CD4-positive, alpha-beta memory T cell (primary cell): Measurements from ENCODE around the gene LAYN. TPM values are rescaled to one million over a fixed set of nuclear protein-coding genes. Genes with fewer than 3 reads are reported as not detected.

Source experiments
- CTCF ChIA-PET: fragments of 350-600 bp; sonication (Branson Sonifier 250); formaldehyde crosslinking; loops from one replicate; lab custom pipeline; 2021; ENCODE audit warnings: inconsistent platforms; ENCODE audit not compliant: partially characterized antibody; lab: Charles Lee
- POLR2A ChIA-PET: fragments of 350-600 bp; sonication (Branson Sonifier 250); formaldehyde crosslinking; loops from one replicate; lab custom pipeline; 2021; ENCODE audit not compliant: partially characterized antibody; lab: Charles Lee
- DNase-seq, 5 donors: peaks; one replicate each; pipeline versions ENCODE4 v3.0.0 to v3.0.0-alpha.2; 2020 to 2022; ENCODE audit warnings: mixed read lengths in 1 of 5
- H3K27ac ChIP-seq: one replicate; pipeline ENCODE4 v1.7.0; 2013; ENCODE audit warnings: low read depth, low read length
- H3K27me3 ChIP-seq: 2 replicates; pipeline ENCODE4 v1.7.0; 2013; ENCODE audit warnings: mild to moderate bottlenecking, low read length, moderate library complexity; ENCODE audit not compliant: insufficient read depth
- H3K36me3 ChIP-seq: 2 replicates; pipeline ENCODE4 v1.7.0; 2013; ENCODE audit warnings: mild to moderate bottlenecking, low read length, moderate library complexity; ENCODE audit not compliant: insufficient read depth
- H3K4me1 ChIP-seq: 2 replicates; pipeline ENCODE4 v1.7.0; 2013; ENCODE audit warnings: mild to moderate bottlenecking, low read length, moderate library complexity; ENCODE audit not compliant: insufficient read depth
- H3K4me3 ChIP-seq, 2 donors: one replicate each; pipeline ENCODE4 v1.7.0; 2013; ENCODE audit warnings: low read length in 2 of 2, mild to moderate bottlenecking in 1 of 2
- H3K9me3 ChIP-seq, 2 donors: one replicate each; pipeline ENCODE4 v1.7.0; 2013; ENCODE audit warnings: low read length in 2 of 2, control low read depth in 1 of 2; ENCODE audit not compliant: control insufficient read depth in 1 of 2
- H3K27ac Mint-ChIP-seq, 7 donors: one replicate each; pipeline ENCODE4 v1.8.0; 2020 to 2021; ENCODE audit warnings: mixed read lengths in 7 of 7, mild to moderate bottlenecking in 6 of 7, inconsistent platforms in 3 of 7, moderate library complexity in 3 of 7
- H3K27me3 Mint-ChIP-seq, 2 donors: one replicate each; pipeline ENCODE4 v1.8.0; 2020 to 2021; ENCODE audit warnings: mixed read lengths in 2 of 2
- H3K36me3 Mint-ChIP-seq, 2 donors: one replicate each; pipeline ENCODE4 v1.8.0; 2020 to 2021; ENCODE audit warnings: mixed read lengths in 2 of 2, inconsistent platforms in 1 of 2, mild to moderate bottlenecking in 1 of 2
- H3K4me1 Mint-ChIP-seq, 4 donors: one replicate each; pipeline ENCODE4 v1.8.0; 2020 to 2021; ENCODE audit warnings: mixed read lengths in 4 of 4, mild to moderate bottlenecking in 1 of 4
- H3K4me3 Mint-ChIP-seq, 8 donors: one replicate each; pipeline ENCODE4 v1.8.0; 2020 to 2021; ENCODE audit warnings: mixed read lengths in 8 of 8, mild to moderate bottlenecking in 7 of 8, moderate library complexity in 6 of 8, inconsistent platforms in 3 of 8
- H3K9me3 Mint-ChIP-seq, 8 donors: one replicate each; pipeline ENCODE4 v1.8.0; 2020 to 2021; ENCODE audit warnings: mixed read lengths in 8 of 8, mild to moderate bottlenecking in 5 of 8, inconsistent platforms in 3 of 8, moderate library complexity in 1 of 8
- intact Hi-C: fragments of 100-400 bp; cut with micrococcal nuclease; formaldehyde crosslinking; loops from one replicate; pipeline ENCODE4 v1.15.1; 2023
- polyA plus RNA-seq, 2 donors: library from polyadenylated mRNA; unstranded; fragments of 300-500 nt; fragmentation: Illumina TruSeq; gene quantifications; one replicate each; pipeline ENCODE4 v1.2.3, GENCODE V29; 2021
- total RNA-seq, 2 experiments: library from RNA; stranded (reverse); gene quantifications; one replicate each; pipeline ENCODE4 v1.2.3, GENCODE V29; 2021

The LAYN gene
- total and polyA plus RNA-seq, 4 experiments from 2014 or later: not detected

- Mint-ChIP-seq H3K9me3 (peaks cover 0 to 3% (median under 1%) of the 10 kb centered on the region in 8 donors), H3K27ac (no peak overlapping the region), H3K36me3 (peaks cover 0 to under 1% of the 10 kb centered on the region in 2 donors), H3K4me3 (no peak overlapping the region), H3K4me1 (no peaks in the 10 kb centered on the region), H3K27me3 (peaks cover 10 to 30% of the 10 kb centered on the region in 2 donors)
- DNase-seq: no peak
- H3K27ac ChIP-seq: no peak overlapping the region
- no peaks in the 10 kb centered on the region for H3K4me1 ChIP-seq
- intact Hi-C loops: no loop called here
- ChIA-PET CTCF (interaction anchor here (1.3 kb wide), 1 partner anchor 16 kb away, joined by 4 read pairs; no protein-coding TSS in a partner anchor), POLR2A (no interaction called here)
- no peaks in the 10 kb centered on the region for H3K9me3 ChIP-seq
- no peaks in the 10 kb centered on the region for H3K36me3 ChIP-seq
- H3K4me3 ChIP-seq: no peak overlapping the region
- peaks cover 4% of the 10 kb centered on the region for H3K27me3 ChIP-seq
Observed at GRCh38 chr11:111550258-111550657, 9.7 kb downstream of the LAYN start.

GRCh38 chr11:111554532-111554931 lies 14.0 kb downstream of the LAYN start:
- peaks cover 6 to 15% of the 10 kb centered on the region in 2 donors for H3K27me3 Mint-ChIP-seq
- no peak overlapping the region for H3K4me3 Mint-ChIP-seq
- Histone ChIP-seq H3K27me3 (peaks cover 4% of the 10 kb centered on the region), H3K4me3 (no peak overlapping the region), H3K36me3 (no peaks in the 10 kb centered on the region), H3K27ac (no peak overlapping the region), H3K4me1 (no peaks in the 10 kb centered on the region), H3K9me3 (peaks cover 0 to 5% of the 10 kb centered on the region in 2 donors)
- ChIA-PET CTCF (interaction anchor here (0.7 kb wide), 1 partner anchor 12 kb away, joined by 3 read pairs; no protein-coding TSS in a partner anchor), POLR2A (no interaction called here)
- DNase-seq: no peak
- H3K9me3 Mint-ChIP-seq: peaks cover 0 to 20% (median 11%) of the 10 kb centered on the region in 8 donors
- no peak overlapping the region for H3K27ac Mint-ChIP-seq
- intact Hi-C loops: no loop called here
- H3K4me1 Mint-ChIP-seq: no peaks in the 10 kb centered on the region
- peaks cover 0 to 2% of the 10 kb centered on the region in 2 donors for H3K36me3 Mint-ChIP-seq

- CTCF ChIA-PET: no interaction called here
- Mint-ChIP-seq H3K4me3 (no peak overlapping the region), H3K27ac (no peak overlapping the region)
Observed at GRCh38 chr11:111555255-111555654, 14.7 kb downstream of the LAYN start.

GRCh38 chr11:111557425-111558111 lies 17.0 kb downstream of the LAYN start:
- peaks cover 0 to 20% (median 11%) of the 10 kb centered on the region in 8 donors for H3K9me3 Mint-ChIP-seq
- H3K27me3 ChIP-seq: no peaks in the 10 kb centered on the region
- H3K27me3 Mint-ChIP-seq: peaks cover 2 to 5% of the 10 kb centered on the region in 2 donors
- H3K4me1 Mint-ChIP-seq: no peaks in the 10 kb centered on the region
- H3K36me3 Mint-ChIP-seq: peaks cover 0 to 2% of the 10 kb centered on the region in 2 donors
- ChIA-PET CTCF (interaction anchor here (1.5 kb wide), 1 partner anchor 12 kb away, joined by 3 read pairs; no protein-coding TSS in a partner anchor), POLR2A (no interaction called here)
- no peaks in the 10 kb centered on the region for H3K36me3 ChIP-seq
- H3K4me3 Mint-ChIP-seq: no peak overlapping the region
- H3K27ac ChIP-seq: no peak overlapping the region
- no peak for DNase-seq
- H3K4me3 ChIP-seq: no peak overlapping the region
- H3K9me3 ChIP-seq: peaks cover 0 to 5% of the 10 kb centered on the region in 2 donors
- H3K27ac Mint-ChIP-seq: no peak overlapping the region
- intact Hi-C loops: no loop called here
- no peaks in the 10 kb centered on the region for H3K4me1 ChIP-seq

More at GRCh38 chr11:111555255-111555654, 14.7 kb downstream of the LAYN start:
- peaks cover 0 to 20% (median 11%) of the 10 kb centered on the region in 8 donors for H3K9me3 Mint-ChIP-seq
- Histone ChIP-seq H3K4me1 (no peaks in the 10 kb centered on the region), H3K4me3 (no peak overlapping the region), H3K27ac (no peak overlapping the region), H3K36me3 (no peaks in the 10 kb centered on the region), H3K27me3 (peaks cover 4% of the 10 kb centered on the region), H3K9me3 (peaks cover 0 to 5% of the 10 kb centered on the region in 2 donors)
- H3K27me3 Mint-ChIP-seq: peaks cover 6 to 13% of the 10 kb centered on the region in 2 donors
- no peak for DNase-seq
- POLR2A ChIA-PET: no interaction called here
- no peaks in the 10 kb centered on the region for H3K4me1 Mint-ChIP-seq
- intact Hi-C loops: no loop called here
- H3K36me3 Mint-ChIP-seq: peaks cover 0 to 2% of the 10 kb centered on the region in 2 donors

DNA sequence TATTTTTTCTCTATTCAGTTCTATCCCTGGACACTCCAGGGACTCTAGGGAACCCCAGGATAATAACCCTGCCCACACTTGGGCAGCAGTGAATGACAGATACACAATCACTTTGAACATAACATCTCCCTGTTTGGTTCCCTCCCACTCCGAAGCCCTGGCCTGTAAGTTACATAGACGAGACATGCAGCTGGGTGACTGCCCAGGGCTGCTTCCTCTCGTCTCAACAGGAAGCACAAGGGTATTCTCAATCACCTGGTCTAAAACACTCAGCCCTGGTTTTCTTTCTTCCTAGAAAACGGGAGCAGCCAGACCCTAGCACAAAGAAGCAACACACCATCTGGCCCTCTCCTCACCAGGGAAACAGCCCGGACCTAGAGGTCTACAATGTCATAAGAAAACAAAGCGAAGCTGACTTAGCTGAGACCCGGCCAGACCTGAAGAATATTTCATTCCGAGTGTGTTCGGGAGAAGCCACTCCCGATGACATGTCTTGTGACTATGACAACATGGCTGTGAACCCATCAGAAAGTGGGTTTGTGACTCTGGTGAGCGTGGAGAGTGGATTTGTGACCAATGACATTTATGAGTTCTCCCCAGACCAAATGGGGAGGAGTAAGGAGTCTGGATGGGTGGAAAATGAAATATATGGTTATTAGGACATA lies 19.4 kb downstream of the LAYN start:
- Histone ChIP-seq H3K27ac (no peak overlapping the region), H3K36me3 (no peaks in the 10 kb centered on the region), H3K4me1 (no peaks in the 10 kb centered on the region), H3K4me3 (no peak overlapping the region), H3K9me3 (peaks cover 0 to 5% of the 10 kb centered on the region in 2 donors), H3K27me3 (no peaks in the 10 kb centered on the region)
- no peaks in the 10 kb centered on the region for H3K27me3 Mint-ChIP-seq
- POLR2A ChIA-PET: no interaction called here
- CTCF ChIA-PET: interaction anchor here (0.9 to 2.1 kb wide), 2 partner anchors 13 to 272 kb away, joined by 4 to 7 read pairs; no protein-coding TSS in a partner anchor
- H3K4me1 Mint-ChIP-seq: no peaks in the 10 kb centered on the region
- no peak overlapping the region for H3K4me3 Mint-ChIP-seq
- DNase-seq: no peak
- H3K36me3 Mint-ChIP-seq: peaks cover 0 to 2% of the 10 kb centered on the region in 2 donors
- no peak overlapping the region for H3K27ac Mint-ChIP-seq
- peaks cover 0 to 20% (median 11%) of the 10 kb centered on the region in 8 donors for H3K9me3 Mint-ChIP-seq
- intact Hi-C loops: no loop called here

GRCh38 chr11:111560800-111561199 lies 20.3 kb downstream of the LAYN start:
- ChIA-PET CTCF (interaction anchor here (0.9 to 4.6 kb wide), 5 partner anchors 12 to 305 kb away, joined by 3 to 23 read pairs (median 7); no protein-coding TSS in a partner anchor), POLR2A (no interaction called here)
- DNase-seq: no peak
- no peaks in the 10 kb centered on the region for H3K27me3 Mint-ChIP-seq
- peaks cover 0 to 15% (median 8%) of the 10 kb centered on the region in 8 donors for H3K9me3 Mint-ChIP-seq
- H3K27me3 ChIP-seq: no peaks in the 10 kb centered on the region
- H3K4me1 Mint-ChIP-seq: no peaks in the 10 kb centered on the region
- peaks cover 0 to 3% of the 10 kb centered on the region in 2 donors for H3K9me3 ChIP-seq
- no peak overlapping the region for H3K27ac ChIP-seq
- intact Hi-C loops: no loop called here
- no peak overlapping the region for H3K4me3 ChIP-seq
- no peak overlapping the region for H3K27ac Mint-ChIP-seq
- no peak overlapping the region for H3K4me3 Mint-ChIP-seq
- H3K4me1 ChIP-seq: no peaks in the 10 kb centered on the region
- H3K36me3 ChIP-seq: no peaks in the 10 kb centered on the region
- H3K36me3 Mint-ChIP-seq: no peaks in the 10 kb centered on the region

GRCh38 chr11:111561306-111561705 lies 20.8 kb downstream of the LAYN start:
- H3K4me1 Mint-ChIP-seq: no peaks in the 10 kb centered on the region
- no peak overlapping the region for H3K4me3 Mint-ChIP-seq
- Histone ChIP-seq H3K9me3 (no peaks in the 10 kb centered on the region), H3K4me1 (no peaks in the 10 kb centered on the region), H3K27me3 (no peaks in the 10 kb centered on the region), H3K4me3 (no peak overlapping the region), H3K27ac (no peak overlapping the region), H3K36me3 (no peaks in the 10 kb centered on the region)
- no peak for DNase-seq
- ChIA-PET POLR2A (interaction anchor here (1.2 kb wide), 1 partner anchor 8 kb away, joined by 3 read pairs; no protein-coding TSS in a partner anchor), CTCF (interaction anchor here (0.8 to 4.6 kb wide), 5 partner anchors 217 to 304 kb away, joined by 3 to 23 read pairs (median 7); no protein-coding TSS in a partner anchor)
- H3K9me3 Mint-ChIP-seq: peaks cover 0 to 10% (median 6%) of the 10 kb centered on the region in 8 donors
- intact Hi-C loops: no loop called here
- H3K27me3 Mint-ChIP-seq: no peaks in the 10 kb centered on the region
- no peak overlapping the region for H3K27ac Mint-ChIP-seq
- no peaks in the 10 kb centered on the region for H3K36me3 Mint-ChIP-seq
